ENCODE data around the gene OAS2.
"Not testable (repeated sequence)": the region's sequence is repeated elsewhere in the genome, so short reads cannot be mapped to it uniquely, and the experiment has no call there.

Gene OAS2

GRCh38 chr12:112980491-112981158 lies 2.3 kb downstream of the OAS2 start:
- Histone ChIP-seq H3K9me3 (ENCODE audit: low read depth, low read length) (no peaks in the 10 kb centered on the region), H3K9ac (ENCODE audit: insufficient read length) (no peak overlapping the region), H3K36me3 (ENCODE audit: insufficient read depth, low read length) (no peaks in the 10 kb centered on the region), H3K27ac (no peak overlapping the region), H3K4me3 (no peak overlapping the region)
- DNase-seq (ENCODE audit: low read depth, low spot score): no peak
- TF ChIP-seq POLR2AphosphoS5 (IDR thresholded peaks at IDR 0.05; ENCODE audit: borderline replicate concordance, low read depth, low read length) (no peak), EZH2 (IDR thresholded peaks at IDR 0.05) (no peak), FOXP2 (optimal IDR thresholded peaks at IDR 0.05; ENCODE audit: control extremely low read depth, extremely low read length, insufficient read depth) (no peak)

- no peak for TF ChIP-seq FOXP2 (optimal IDR thresholded peaks at IDR 0.05; ENCODE audit: control extremely low read depth, extremely low read length, insufficient read depth)
- TF ChIP-seq EZH2 (IDR thresholded peaks at IDR 0.05): no peak
- H3K4me3 ChIP-seq: no peak overlapping the region
- no peaks in the 10 kb centered on the region for H3K36me3 ChIP-seq (ENCODE audit: insufficient read depth, low read length)
- no peaks in the 10 kb centered on the region for H3K9me3 ChIP-seq (ENCODE audit: low read depth, low read length)
- H3K9ac ChIP-seq (ENCODE audit: insufficient read length): no peak overlapping the region
- DNase-seq (ENCODE audit: low read depth, low spot score): no peak
- H3K27ac ChIP-seq: no peak overlapping the region
These were observed 7.4 kb downstream of the OAS2 start for GRCh38 chr12:112985642-112986290.

GRCh38 chr12:112986291-112986800 lies 8.0 kb downstream of the OAS2 start:
- TF ChIP-seq FOXP2 (optimal IDR thresholded peaks at IDR 0.05; ENCODE audit: control extremely low read depth, extremely low read length, insufficient read depth) (no peak), POLR2AphosphoS5 (IDR thresholded peaks at IDR 0.05; ENCODE audit: borderline replicate concordance, low read depth, low read length) (no peak), EZH2 (IDR thresholded peaks at IDR 0.05) (no peak)
- no peak overlapping the region for H3K27ac ChIP-seq
- no peak overlapping the region for H3K4me3 ChIP-seq

GRCh38 chr12:112987561-112987960 lies 9.2 kb downstream of the OAS2 start:
- Histone ChIP-seq H3K4me3 (no peak overlapping the region), H3K27ac (no peak overlapping the region), H3K36me3 (ENCODE audit: insufficient read depth, low read length) (no peaks in the 10 kb centered on the region), H3K9ac (ENCODE audit: insufficient read length) (no peak overlapping the region), H3K9me3 (ENCODE audit: low read depth, low read length) (no peaks in the 10 kb centered on the region)
- TF ChIP-seq EZH2 (IDR thresholded peaks at IDR 0.05) (no peak), FOXP2 (optimal IDR thresholded peaks at IDR 0.05; ENCODE audit: control extremely low read depth, extremely low read length, insufficient read depth) (no peak), POLR2AphosphoS5 (IDR thresholded peaks at IDR 0.05; ENCODE audit: borderline replicate concordance, low read depth, low read length) (no peak)
- no peak for DNase-seq (ENCODE audit: low read depth, low spot score)

More at GRCh38 chr12:112986291-112986800, 8.0 kb downstream of the OAS2 start:
- Histone ChIP-seq H3K9ac (ENCODE audit: insufficient read length) (no peak overlapping the region), H3K36me3 (ENCODE audit: insufficient read depth, low read length) (no peaks in the 10 kb centered on the region), H3K9me3 (ENCODE audit: low read depth, low read length) (no peaks in the 10 kb centered on the region)
- no peak for DNase-seq (ENCODE audit: low read depth, low spot score)

GRCh38 chr12:112988224-112988623 lies 9.9 kb downstream of the OAS2 start:
- Histone ChIP-seq H3K4me3 (no peak overlapping the region), H3K9me3 (ENCODE audit: low read depth, low read length) (no peaks in the 10 kb centered on the region), H3K36me3 (ENCODE audit: insufficient read depth, low read length) (no peaks in the 10 kb centered on the region), H3K9ac (ENCODE audit: insufficient read length) (no peak overlapping the region), H3K27ac (no peak overlapping the region)
- no peak for DNase-seq (ENCODE audit: low read depth, low spot score)
- TF ChIP-seq EZH2 (IDR thresholded peaks at IDR 0.05) (no peak), FOXP2 (optimal IDR thresholded peaks at IDR 0.05; ENCODE audit: control extremely low read depth, extremely low read length, insufficient read depth) (no peak), POLR2AphosphoS5 (IDR thresholded peaks at IDR 0.05; ENCODE audit: borderline replicate concordance, low read depth, low read length) (no peak)

- DNase-seq (ENCODE audit: low read depth, low spot score); H3K4me3 ChIP-seq; H3K9ac ChIP-seq (ENCODE audit: insufficient read length); H3K27ac ChIP-seq; H3K9me3 ChIP-seq (ENCODE audit: low read depth, low read length); H3K36me3 ChIP-seq (ENCODE audit: insufficient read depth, low read length): not testable (repeated sequence)
These were observed 10.6 kb downstream of the OAS2 start for GRCh38 chr12:112988823-112989385.

- H3K27ac ChIP-seq: no peak overlapping the region
- no peak overlapping the region for H3K9ac ChIP-seq (ENCODE audit: insufficient read length)
- no peak for TF ChIP-seq POLR2AphosphoS5 (IDR thresholded peaks at IDR 0.05; ENCODE audit: borderline replicate concordance, low read depth, low read length)
- TF ChIP-seq EZH2 (IDR thresholded peaks at IDR 0.05): no peak
- no peak for TF ChIP-seq FOXP2 (optimal IDR thresholded peaks at IDR 0.05; ENCODE audit: control extremely low read depth, extremely low read length, insufficient read depth)
- H3K36me3 ChIP-seq (ENCODE audit: insufficient read depth, low read length): no peaks in the 10 kb centered on the region
- no peak overlapping the region for H3K4me3 ChIP-seq
- DNase-seq (ENCODE audit: low read depth, low spot score): no peak
- H3K9me3 ChIP-seq (ENCODE audit: low read depth, low read length): no peaks in the 10 kb centered on the region
These were observed 11.5 kb downstream of the OAS2 start for GRCh38 chr12:112989806-112990205.

- H3K9ac ChIP-seq (ENCODE audit: insufficient read length): no peak overlapping the region
- H3K9me3 ChIP-seq (ENCODE audit: low read depth, low read length): no peaks in the 10 kb centered on the region
- H3K27ac ChIP-seq: no peak overlapping the region
- TF ChIP-seq FOXP2 (optimal IDR thresholded peaks at IDR 0.05; ENCODE audit: control extremely low read depth, extremely low read length, insufficient read depth): no peak
- TF ChIP-seq POLR2AphosphoS5 (IDR thresholded peaks at IDR 0.05; ENCODE audit: borderline replicate concordance, low read depth, low read length): no peak
- TF ChIP-seq EZH2 (IDR thresholded peaks at IDR 0.05): no peak
- DNase-seq (ENCODE audit: low read depth, low spot score): peak; percentile 72
- no peaks in the 10 kb centered on the region for H3K36me3 ChIP-seq (ENCODE audit: insufficient read depth, low read length)
- H3K4me3 ChIP-seq: no peak overlapping the region
These were observed 14.5 kb downstream of the OAS2 start for GRCh38 chr12:112992541-112993398.

All from SK-N-MC (cell line).